ENCODE results near the gene ALDH18A1.

The ALDH18A1 gene

GRCh38 chr10:95579835-95580535 is 76.5 kb downstream of the ALDH18A1 start:
- DNase-seq (ENCODE audit: low read depth, low spot score) = no peak

- DNase-seq (ENCODE audit: low read depth, low spot score) = no peak
Observed at GRCh38 chr10:95579292-95579691, 77.2 kb downstream of the ALDH18A1 start.

- DNase-seq (ENCODE audit: low read depth, low spot score) = no peak
Observed at GRCh38 chr10:95578619-95579018, 77.9 kb downstream of the ALDH18A1 start.

- no peak for DNase-seq (ENCODE audit: low read depth, low spot score)
Observed at GRCh38 chr10:95574649-95575365, 81.7 kb downstream of the ALDH18A1 start.

GRCh38 chr10:95573964-95574604 is 82.4 kb downstream of the ALDH18A1 start:
- no peak for DNase-seq (ENCODE audit: low read depth, low spot score)

- DNase-seq (ENCODE audit: low read depth, low spot score) = no peak
Observed at GRCh38 chr10:95573527-95573926, 83.0 kb downstream of the ALDH18A1 start.

GRCh38 chr10:95572131-95572820 is 84.2 kb downstream of the ALDH18A1 start:
- DNase-seq (ENCODE audit: low read depth, low spot score) = no peak

- DNase-seq (ENCODE audit: low read depth, low spot score) = no peak
Observed at GRCh38 chr10:95571390-95571789, 85.1 kb downstream of the ALDH18A1 start.

GRCh38 chr10:95569368-95569767 is 87.1 kb downstream of the ALDH18A1 start:
- DNase-seq (ENCODE audit: low read depth, low spot score) = no peak

GRCh38 chr10:95567903-95568630 is 88.4 kb downstream of the ALDH18A1 start:
- no peak for DNase-seq (ENCODE audit: low read depth, low spot score)

GRCh38 chr10:95566136-95566535 is 90.4 kb downstream of the ALDH18A1 start:
- no peak for DNase-seq (ENCODE audit: low read depth, low spot score)

GRCh38 chr10:95565336-95565735 is 91.2 kb downstream of the ALDH18A1 start:
- DNase-seq (ENCODE audit: low read depth, low spot score) = no peak

GRCh38 chr10:95564291-95564690 is 92.2 kb downstream of the ALDH18A1 start:
- DNase-seq (ENCODE audit: low read depth, low spot score) = no peak

- no peak for DNase-seq (ENCODE audit: low read depth, low spot score)
Observed at GRCh38 chr10:95562341-95562965, 94.1 kb downstream of the ALDH18A1 start.

GRCh38 chr10:95561864-95562177 is 94.7 kb downstream of the ALDH18A1 start:
- DNase-seq (ENCODE audit: low read depth, low spot score) = no peak

- peak; percentile 98 for DNase-seq (ENCODE audit: low read depth, low spot score)
Observed at GRCh38 chr10:95561177-95561863, 95.2 kb downstream of the ALDH18A1 start, which contains the start of gene SORBS1. Gene SORBS1 (minus strand): TSS chr10:95561371. CDS start chr10:95441135, 120,236 bp downstream.

GRCh38 chr10:95560278-95561176 is 96.0 kb downstream of the ALDH18A1 start:
- peak; percentile 62 for DNase-seq (ENCODE audit: low read depth, low spot score)

GRCh38 chr10:95559896-95560277 is 96.6 kb downstream of the ALDH18A1 start:
- DNase-seq (ENCODE audit: low read depth, low spot score) = no peak

GRCh38 chr10:95559471-95559870 is 97.0 kb downstream of the ALDH18A1 start:
- peak; percentile 85 for DNase-seq (ENCODE audit: low read depth, low spot score)
